Neural cell (in vitro differentiated cells): ENCODE data around the gene DAD1. TPM values are rescaled to one million over a fixed set of nuclear protein-coding genes. Genes with fewer than 3 reads are reported as not detected.
A peak's percentile ranks its signal among the peaks of the same experiment; 100 is the strongest.

ENCODE experiments used
- H2AFZ ChIP-seq: fragments of 200-600, 300-800 bp; sonication (generic), shearing (Covaris generic); 2 replicates; pipeline ENCODE4 v1.6.0; 2014; ENCODE audit warnings: low read depth, mild to moderate bottlenecking, antibody characterized with exemption, low read length, moderate library complexity
- H3F3A ChIP-seq: fragments of 200-600 bp; shearing (Covaris generic); 2 replicates; pipeline ENCODE4 v1.6.1; 2016; ENCODE audit warnings: mild to moderate bottlenecking, moderate library complexity, mixed read lengths, antibody characterized with exemption, low read length; ENCODE audit not compliant: insufficient read depth, poor library complexity, severe bottlenecking
- H3K27ac ChIP-seq: fragments of 200-600, 300-800 bp; sonication (generic), shearing (Covaris generic); 2 replicates; pipeline ENCODE4 v1.5.1; 2014; ENCODE audit warnings: mild to moderate bottlenecking, low read length, moderate library complexity
- H3K27me3 ChIP-seq: fragments of 300-800, 200-600 bp; sonication (generic), shearing (Covaris generic); 2 replicates; pipeline ENCODE4 v1.6.0; 2014; ENCODE audit warnings: mild to moderate bottlenecking, low read depth, low read length, moderate library complexity; ENCODE audit not compliant: insufficient read depth
- H3K36me3 ChIP-seq: fragments of 300-800, 200-600 bp; sonication (generic), shearing (Covaris generic); 2 replicates; pipeline ENCODE4 v1.5.1; 2014; ENCODE audit warnings: mild to moderate bottlenecking, antibody characterized with exemption, low read length, moderate library complexity; ENCODE audit not compliant: insufficient read depth
- H3K4me2 ChIP-seq: fragments of 300-800, 200-600 bp; sonication (generic), shearing (Covaris generic); 2 replicates; pipeline ENCODE4 v1.6.0; 2014; ENCODE audit warnings: mild to moderate bottlenecking, low read length
- H3K4me3 ChIP-seq: fragments of 300-800, 200-600 bp; sonication (generic), shearing (Covaris generic); 2 replicates; pipeline ENCODE4 v1.5.1; 2014; ENCODE audit warnings: mild to moderate bottlenecking, low read length, moderate library complexity
- H3K79me2 ChIP-seq: fragments of 200-600 bp; shearing (Covaris generic); replicated peaks from 2 replicates; pipeline ENCODE4 v1.6.0; 2014; ENCODE audit warnings: mild to moderate bottlenecking, low read length, moderate library complexity; ENCODE audit not compliant: insufficient read depth
- H3K9ac ChIP-seq: fragments of 300-800, 200-600 bp; sonication (generic), shearing (Covaris generic); 2 replicates; pipeline ENCODE4 v1.6.1; 2016; ENCODE audit warnings: mild to moderate bottlenecking, low read length, mixed read lengths
- H3K9me2 ChIP-seq: fragments of 200-600 bp; shearing (Covaris generic); 2 replicates; pipeline ENCODE4 v1.6.1; 2016; ENCODE audit warnings: mild to moderate bottlenecking, low read length, mixed read lengths; ENCODE audit not compliant: insufficient read depth
- H3K9me3 ChIP-seq: fragments of 200-600, 300-800 bp; sonication (generic), shearing (Covaris generic); 2 replicates; pipeline ENCODE4 v1.6.1; 2016; ENCODE audit warnings: mild to moderate bottlenecking, mixed run types, low read length, moderate library complexity, mixed read lengths
- H4K20me1 ChIP-seq: fragments of 200-600 bp; shearing (Covaris generic); 2 replicates; pipeline ENCODE4 v1.6.1; 2016; ENCODE audit warnings: mild to moderate bottlenecking, mixed run types; ENCODE audit not compliant: insufficient read depth
- CTCF ChIP-seq: fragments of 450-650 bp; IDR thresholded peaks from 2 replicates; pipeline ENCODE4 v1.5.1; 2014; ENCODE audit warnings: antibody characterized with exemption, mild to moderate bottlenecking, moderate library complexity; ENCODE audit not compliant: poor library complexity, severe bottlenecking
- EP300 ChIP-seq: fragments of 450-650 bp; conservative IDR thresholded peaks from 2 replicates; pipeline ENCODE4 v1.6.1; 2014; ENCODE audit warnings: antibody characterized with exemption, mild to moderate bottlenecking, moderate library complexity; ENCODE audit not compliant: poor library complexity, severe bottlenecking
- EZH2 ChIP-seq: fragments of 200-600, 300-800 bp; shearing (Covaris generic), sonication (generic); IDR thresholded peaks from 2 replicates; pipeline ENCODE4 v1.6.1; 2014; ENCODE audit warnings: antibody characterized with exemption, low read length, borderline replicate concordance, mild to moderate bottlenecking; ENCODE audit not compliant: insufficient read depth, poor library complexity, severe bottlenecking
- MXI1 ChIP-seq: fragments of 450-650 bp; conservative IDR thresholded peaks from 2 replicates; pipeline ENCODE4 v1.6.1; 2014; ENCODE audit warnings: antibody characterized with exemption, mild to moderate bottlenecking; ENCODE audit not compliant: poor library complexity, severe bottlenecking
- POLR2AphosphoS5 ChIP-seq: IDR thresholded peaks from 2 replicates; pipeline ENCODE4 v1.6.1; 2012
- RAD21 ChIP-seq: fragments of 450-650 bp; conservative IDR thresholded peaks from 2 replicates; pipeline ENCODE4 v1.6.1; 2014; ENCODE audit warnings: antibody characterized with exemption, mild to moderate bottlenecking, moderate library complexity
- REST ChIP-seq: IDR thresholded peaks from 2 replicates; pipeline ENCODE4 v1.6.1; 2012; ENCODE audit warnings: borderline replicate concordance
- SMC3 ChIP-seq: fragments of 450-650 bp; conservative IDR thresholded peaks from 2 replicates; pipeline ENCODE4 v1.6.1; 2014; ENCODE audit warnings: antibody characterized with exemption, mild to moderate bottlenecking, moderate library complexity; ENCODE audit not compliant: poor library complexity
- TAF1 ChIP-seq: IDR thresholded peaks from 2 replicates; pipeline ENCODE4 v1.6.1; 2012; ENCODE audit warnings: low read depth
- polyA plus RNA-seq: library from polyadenylated mRNA; depleted of rRNA; stranded (reverse); fragments of >200 nt; gene quantifications from 2 replicates; pipeline ENCODE4 v1.2.3, GENCODE V29; 2014

DAD1 gene
- polyA plus RNA-seq, 1 donor from 2014 or later, result 369 TPM

DNA sequence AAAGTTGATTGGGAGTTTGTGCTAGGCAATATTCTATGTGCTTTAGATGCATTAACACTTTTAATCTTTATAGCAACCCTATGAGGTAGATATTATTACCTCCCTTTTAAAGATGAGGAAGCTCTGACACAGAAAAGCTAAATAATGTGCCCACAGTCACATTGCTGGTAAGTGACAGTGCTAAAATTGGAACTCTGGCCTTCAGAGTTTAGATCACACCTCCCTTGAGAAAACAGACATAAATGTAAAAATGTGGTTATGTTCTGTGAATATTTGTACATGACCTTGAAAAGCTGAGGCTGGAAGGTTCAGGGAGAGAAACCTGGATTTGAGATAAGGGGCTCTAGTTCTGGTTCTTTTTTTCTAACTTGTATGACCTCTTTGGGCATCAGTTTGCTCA, 11.0 kb upstream of the DAD1 start:
- Histone ChIP-seq H3K27me3 (no peaks in the 10 kb centered on the region), H4K20me1 (no peaks in the 10 kb centered on the region), H3K9me3 (no peaks in the 10 kb centered on the region), H3K27ac (no peak overlapping the region), H2AFZ (no peak overlapping the region), H3K79me2 (peaks cover 3% of the 10 kb centered on the region), H3F3A (no peaks in the 10 kb centered on the region), H3K9ac (no peak overlapping the region), H3K36me3 (peaks cover 7% of the 10 kb centered on the region), H3K4me3 (no peak overlapping the region), H3K4me2 (no peak overlapping the region), H3K9me2 (no peaks in the 10 kb centered on the region)
- TF ChIP-seq EP300, result no peak
- TF ChIP-seq RAD21, result no peak
- TF ChIP-seq CTCF, result no peak
- no peak for TF ChIP-seq TAF1

- Histone ChIP-seq H3K9me2 (no peaks in the 10 kb centered on the region), H3K36me3 (peaks cover 7% of the 10 kb centered on the region), H2AFZ (no peak overlapping the region), H3K27me3 (no peaks in the 10 kb centered on the region), H3K9me3 (no peaks in the 10 kb centered on the region), H3K4me3 (peak overlapping the region; percentile 87), H3K79me2 (peaks cover 3% of the 10 kb centered on the region), H3K27ac (no peak overlapping the region), H4K20me1 (no peaks in the 10 kb centered on the region), H3K9ac (no peak overlapping the region), H3F3A (no peaks in the 10 kb centered on the region), H3K4me2 (peak overlapping the region; percentile 66)
- TF ChIP-seq RAD21 (no peak), MXI1 (no peak), CTCF (no peak), TAF1 (no peak), EZH2 (no peak), REST (no peak), SMC3 (no peak), POLR2AphosphoS5 (no peak), EP300 (no peak)
These were observed 10.3 kb upstream of the DAD1 start for GRCh38 chr14:22599349-22599748.
